GM12892 (cell line): ENCODE data around the gene THAP7.

Experiments used
- POLR2A ChIP-seq: IDR thresholded peaks from 2 replicates; pipeline ENCODE4 v1.6.1; 2011; ENCODE audit warnings: low read depth, low read length, control low read depth
- TAF1 ChIP-seq: IDR thresholded peaks from 2 replicates; pipeline ENCODE4 v1.6.1; 2011; ENCODE audit warnings: low read depth, mild to moderate bottlenecking, control low read depth, low read length, borderline replicate concordance

DNA sequence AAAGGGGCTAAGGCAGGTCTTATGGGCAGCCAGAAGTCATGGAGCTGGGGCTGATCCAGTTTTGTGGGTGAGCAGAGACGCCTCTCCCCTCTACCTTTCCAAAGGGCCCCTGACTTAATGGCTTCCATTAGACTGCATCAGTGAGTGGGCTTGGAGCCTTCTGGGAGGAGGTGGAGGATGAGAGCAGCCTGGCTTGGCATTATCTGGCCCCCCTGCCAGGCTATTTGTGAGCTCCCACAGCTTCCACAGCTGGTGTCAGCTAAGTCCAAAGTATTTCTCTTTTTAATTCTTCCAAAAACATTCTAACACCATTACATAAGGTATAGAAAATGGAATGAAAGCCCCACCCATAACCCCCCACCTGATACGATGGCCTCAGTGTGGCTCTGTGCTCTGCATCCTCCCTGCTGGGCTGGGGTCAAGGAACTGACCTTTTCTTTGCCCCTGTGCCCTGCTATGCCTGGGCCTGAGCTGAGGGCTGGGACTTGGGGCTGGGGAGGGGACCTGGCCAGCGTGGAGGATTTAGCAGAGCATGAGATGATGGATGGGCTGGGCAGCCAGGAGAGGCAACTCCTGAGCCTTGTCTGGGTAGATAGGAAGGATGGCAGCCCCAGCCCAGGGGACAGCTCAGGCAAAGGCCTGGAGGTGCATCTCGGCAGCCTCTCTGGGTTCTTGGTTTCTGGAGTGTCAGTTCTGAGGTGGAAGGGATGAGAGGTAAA lies 30.8 kb downstream of the THAP7 start:
- no peak for TF ChIP-seq POLR2A
- no peak for TF ChIP-seq TAF1
